NCI-H1694 treated with DMSO at 0.1 percent for 48 hours (cell line): Measurements from ENCODE around the gene KITLG.
A peak's percentile ranks its signal among the peaks of the same experiment; 100 is the strongest.
"Not testable (repeated sequence)": the region's sequence is repeated elsewhere in the genome, so short reads cannot be mapped to it uniquely, and the experiment has no call there.

Experiments used
- DNase-seq: peaks from one replicate; lab custom pipeline; 2025; lab: John Stamatoyannopoulos, UW

KITLG gene

DNA sequence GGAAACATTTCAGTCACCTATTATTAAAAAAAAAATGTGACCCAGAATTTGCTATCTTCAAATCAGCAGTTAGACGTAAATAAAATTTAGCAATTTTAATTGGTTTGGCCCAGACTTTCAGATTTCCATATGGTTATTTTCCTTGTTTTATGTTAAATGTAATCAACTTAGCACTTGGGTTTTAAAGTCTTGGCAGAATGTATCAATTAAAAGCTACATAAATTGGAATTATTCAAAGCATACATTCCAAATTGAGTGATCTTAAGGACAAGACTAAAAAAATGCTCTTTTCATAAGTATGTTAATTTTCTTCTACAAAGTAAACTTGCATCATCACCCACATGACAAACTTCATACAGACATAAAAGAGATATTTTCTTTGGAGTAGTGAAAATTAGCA lies 3.4 kb downstream of the KITLG start:
- DNase-seq = no peak

DNA sequence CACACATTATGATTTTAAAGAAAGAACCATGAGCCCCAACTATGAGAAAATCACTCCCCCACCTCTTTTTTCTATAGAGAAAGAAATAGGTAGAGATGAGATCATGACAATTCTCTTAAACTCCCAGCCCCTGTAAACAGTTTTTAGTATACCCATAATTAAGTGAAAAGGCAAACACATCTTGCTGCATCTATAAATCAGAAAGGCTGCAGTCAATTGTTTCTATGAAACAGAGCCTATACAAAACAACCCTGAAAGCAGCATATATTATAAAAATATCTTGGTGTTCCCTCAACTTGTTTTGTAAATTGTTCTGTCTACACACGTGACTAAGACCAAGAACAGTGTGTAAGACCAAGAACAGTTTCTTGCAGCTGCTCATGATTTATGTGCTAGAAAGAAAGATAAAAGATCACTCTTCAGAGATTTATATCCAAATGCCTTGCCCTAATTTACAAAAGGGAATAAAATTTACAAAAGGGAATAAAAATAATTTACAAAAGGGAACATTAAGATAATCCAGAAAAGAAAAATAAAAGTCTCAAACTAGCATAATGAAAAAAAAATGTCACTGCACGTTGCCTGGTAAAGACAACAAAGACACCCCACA lies 4.8 kb downstream of the KITLG start:
- no peak for DNase-seq

DNA sequence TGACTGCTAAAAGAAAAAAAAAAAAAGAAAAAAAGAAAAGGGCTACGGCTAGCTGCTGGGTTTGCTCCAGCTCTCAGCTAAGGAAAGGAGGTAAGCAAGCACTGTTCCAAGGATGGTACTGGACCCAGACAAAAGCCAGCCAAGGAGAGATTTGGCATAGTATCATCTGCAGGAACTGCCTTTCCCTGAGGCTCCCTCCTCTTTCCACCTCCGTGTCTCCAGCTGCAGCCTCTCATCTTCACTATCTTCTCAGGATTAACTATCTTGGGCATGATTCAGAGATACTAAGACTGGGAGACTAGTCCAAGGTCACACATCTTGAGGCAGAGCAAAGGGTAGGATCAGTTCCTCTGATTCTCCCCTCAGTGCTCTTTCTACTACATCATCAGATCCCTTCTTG lies 6.0 kb downstream of the KITLG start:
- DNase-seq = no peak

DNA sequence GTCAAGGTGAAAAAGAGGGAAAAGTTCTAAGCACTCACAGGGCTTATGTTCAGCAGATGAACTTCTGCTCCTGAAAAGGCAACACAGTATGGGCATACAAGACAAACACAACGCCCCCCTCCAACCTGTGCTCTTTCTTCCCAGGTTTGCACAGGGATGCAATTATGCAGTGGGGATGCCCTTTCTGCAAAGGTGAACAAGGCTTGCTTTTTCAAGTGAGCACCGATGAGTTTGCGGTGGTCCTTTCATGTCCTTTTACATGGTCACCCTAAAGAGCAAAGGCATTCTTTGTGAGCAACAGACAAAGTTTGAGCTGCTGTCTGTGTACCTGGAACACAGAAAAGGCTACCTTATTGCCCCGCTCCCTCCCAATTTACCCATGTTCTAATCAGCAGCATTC lies 6.7 kb downstream of the KITLG start:
- no peak for DNase-seq

DNA sequence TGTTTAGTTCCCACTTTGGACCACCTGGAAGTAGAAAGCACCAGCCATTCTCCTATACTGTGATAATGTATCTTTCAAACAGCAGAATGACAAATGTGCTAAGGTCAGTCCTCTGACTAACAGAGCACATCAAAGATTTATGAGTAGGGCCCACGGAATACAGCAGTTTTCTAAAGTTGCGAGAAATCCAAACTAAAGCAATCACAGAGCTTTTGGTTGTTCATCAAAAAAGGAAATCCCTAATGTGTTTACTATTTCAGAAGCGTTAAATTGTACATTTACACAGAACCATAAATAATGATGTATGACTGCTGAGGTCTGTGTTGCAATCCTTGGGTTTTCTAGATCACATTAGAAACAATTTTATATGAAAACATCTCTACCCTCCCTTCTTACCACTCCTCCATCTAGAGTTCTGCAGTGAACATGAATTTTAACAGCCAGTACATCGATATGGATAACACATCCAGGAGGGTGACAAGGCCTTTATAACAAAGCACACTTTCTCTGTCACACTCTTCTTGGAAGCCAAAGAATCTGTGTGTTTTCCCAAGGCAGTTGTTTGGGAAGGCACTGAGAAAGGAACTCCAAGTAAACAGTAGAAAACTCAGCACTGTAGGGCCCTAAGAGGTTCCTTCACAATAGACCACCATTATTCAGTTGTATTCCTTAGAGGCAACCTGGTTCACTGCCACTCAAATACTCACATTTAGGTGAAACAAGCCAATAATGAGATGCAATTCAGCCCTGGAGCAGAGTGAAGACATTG lies 7.3 kb downstream of the KITLG start:
- DNase-seq = no peak

DNA sequence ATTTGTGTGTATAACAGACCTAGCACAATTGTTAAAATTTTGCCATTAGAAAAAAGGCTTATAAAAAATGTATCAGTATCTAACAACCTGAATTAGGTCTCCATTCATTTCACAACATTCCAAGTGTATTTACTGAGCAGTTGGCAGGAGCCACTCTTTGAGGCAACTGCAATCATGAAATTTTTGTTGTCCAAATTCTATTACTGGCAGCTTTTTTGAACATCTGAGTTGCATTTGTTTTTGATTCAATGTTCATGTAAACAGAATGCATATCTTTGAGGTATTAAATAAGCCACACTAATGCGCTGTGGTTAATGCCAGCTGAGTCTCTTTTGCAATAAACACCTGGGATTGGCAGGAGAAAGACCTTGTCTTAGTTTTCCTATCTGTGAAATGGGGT lies 8.7 kb downstream of the KITLG start:
- no peak for DNase-seq

DNA sequence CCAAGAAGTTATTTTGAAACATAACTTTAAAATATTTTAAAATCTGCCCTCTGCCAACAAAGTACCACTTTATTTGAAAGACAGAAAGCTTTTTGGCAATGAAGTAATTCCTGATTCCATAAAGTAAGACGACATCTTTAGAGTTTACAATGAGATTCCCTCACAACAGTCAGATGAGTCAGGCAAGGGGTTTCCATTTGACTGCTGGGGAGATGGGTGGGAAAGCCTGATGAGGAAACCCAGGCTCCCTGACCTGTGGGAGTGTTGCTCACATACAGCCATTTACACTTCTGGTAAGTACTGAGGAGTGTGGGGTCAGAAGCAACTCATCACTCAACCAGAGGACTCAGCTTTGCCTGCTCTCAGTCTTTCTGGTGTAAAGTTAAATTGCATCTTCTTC lies 10.2 kb downstream of the KITLG start:
- DNase-seq = no peak

DNA sequence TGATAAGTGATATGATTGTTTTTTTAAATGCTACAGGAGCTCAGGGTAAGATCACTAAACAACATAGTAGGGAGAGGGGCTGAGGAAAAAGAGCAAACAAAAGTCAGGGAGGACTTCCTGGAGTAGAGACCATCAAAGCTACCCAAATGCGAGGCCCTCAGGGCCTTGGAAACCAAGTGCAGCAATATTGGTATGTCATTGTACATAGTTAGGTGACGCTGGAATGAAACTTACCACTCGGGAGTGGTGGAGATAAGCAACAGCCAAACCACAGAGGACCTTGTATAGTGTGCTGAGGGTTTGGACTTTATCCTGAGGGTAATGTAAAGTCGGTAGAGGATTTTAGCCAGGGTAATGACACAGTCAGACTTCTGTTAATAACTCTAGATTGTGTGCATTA lies 13.8 kb downstream of the KITLG start:
- no peak for DNase-seq

DNA sequence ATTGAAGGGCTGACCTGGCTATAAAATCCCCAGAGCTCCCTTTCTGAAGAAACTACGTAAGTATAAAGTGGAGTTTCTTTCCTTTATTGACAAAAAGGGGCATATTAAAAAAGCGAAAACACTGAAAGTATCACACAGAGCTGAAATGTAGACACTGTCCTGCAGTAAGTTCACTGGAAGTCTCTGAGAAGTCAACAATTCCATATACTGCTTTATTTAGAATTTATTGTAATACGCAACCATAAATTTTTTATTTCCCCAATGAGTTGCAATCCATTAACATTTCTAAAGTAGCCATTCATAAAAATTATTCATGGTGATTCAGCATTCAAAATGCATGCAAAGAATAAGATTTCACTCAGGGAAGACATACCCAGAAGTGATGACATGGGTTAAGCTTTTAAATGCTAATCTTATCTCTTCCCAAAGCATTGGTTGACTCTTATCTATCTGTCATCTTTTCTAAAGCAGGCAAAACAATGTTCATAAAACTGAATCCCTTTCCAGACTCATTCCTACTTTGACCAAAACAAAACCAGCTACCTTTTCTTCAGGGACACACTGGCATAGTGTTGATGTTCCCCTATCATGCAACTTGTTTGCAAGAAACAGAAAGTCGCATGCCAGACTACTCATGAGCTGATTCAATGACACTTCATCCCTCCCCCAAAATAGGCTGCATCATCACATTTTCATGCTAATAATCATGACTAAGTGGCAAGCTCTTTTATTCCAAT lies 17.3 kb downstream of the KITLG start:
- DNase-seq = no peak

DNA sequence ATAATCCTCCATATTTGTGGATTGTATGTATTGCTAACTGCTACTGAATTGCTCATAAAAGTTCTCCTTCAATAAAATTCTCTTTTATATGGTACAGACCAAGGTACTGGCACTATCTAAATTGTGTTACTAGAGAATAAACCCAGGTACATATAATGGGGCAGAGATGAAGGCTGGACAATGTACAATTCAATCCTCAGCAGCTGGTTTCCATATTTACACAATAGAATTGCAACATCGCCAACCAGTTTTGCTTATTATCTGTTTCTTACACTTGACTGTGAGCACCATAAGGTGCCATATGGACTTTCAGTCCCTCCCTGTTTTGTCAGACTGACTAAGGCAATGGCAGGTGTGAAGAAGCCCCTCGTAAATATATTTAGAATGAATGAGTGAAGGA lies 18.1 kb downstream of the KITLG start:
- DNase-seq = peak; percentile 42

DNA sequence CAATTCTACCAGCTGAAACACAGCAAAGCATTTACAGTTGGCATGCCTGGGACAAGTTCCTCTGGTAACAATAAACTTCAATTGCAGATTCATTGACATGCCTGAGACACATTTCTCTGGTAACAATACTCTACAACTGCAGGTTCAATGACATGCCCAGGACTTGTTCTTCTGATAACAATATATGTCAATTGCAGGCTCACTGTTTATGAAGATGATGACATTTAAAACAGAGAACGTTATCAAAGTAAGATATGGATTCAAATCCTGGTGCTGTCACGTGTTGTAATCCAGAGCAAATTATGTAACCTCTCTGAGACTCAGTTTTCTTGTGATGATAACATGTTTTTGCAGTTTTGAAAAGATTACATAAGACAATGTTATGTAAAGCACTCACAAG lies 20.5 kb downstream of the KITLG start:
- no peak for DNase-seq

DNA sequence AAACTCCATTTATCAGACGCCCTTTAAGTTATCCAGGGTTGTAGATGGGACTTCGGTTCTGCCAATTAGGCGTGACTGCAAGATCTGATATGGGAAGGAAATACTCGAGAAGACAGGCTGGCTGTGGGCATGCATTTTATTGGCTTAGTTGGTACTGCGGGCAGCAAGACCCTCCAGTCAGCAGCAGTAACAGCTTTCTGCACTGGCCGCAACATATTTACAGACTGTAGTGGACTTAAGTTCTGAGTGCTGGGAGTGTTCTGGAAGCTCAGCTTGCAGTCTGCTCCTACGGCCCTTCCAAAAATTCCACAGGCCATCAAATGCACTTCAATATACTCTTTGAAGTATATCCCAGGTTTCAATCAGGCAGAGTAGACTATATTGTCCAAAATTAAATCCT lies 21.1 kb downstream of the KITLG start:
- no peak for DNase-seq

DNA sequence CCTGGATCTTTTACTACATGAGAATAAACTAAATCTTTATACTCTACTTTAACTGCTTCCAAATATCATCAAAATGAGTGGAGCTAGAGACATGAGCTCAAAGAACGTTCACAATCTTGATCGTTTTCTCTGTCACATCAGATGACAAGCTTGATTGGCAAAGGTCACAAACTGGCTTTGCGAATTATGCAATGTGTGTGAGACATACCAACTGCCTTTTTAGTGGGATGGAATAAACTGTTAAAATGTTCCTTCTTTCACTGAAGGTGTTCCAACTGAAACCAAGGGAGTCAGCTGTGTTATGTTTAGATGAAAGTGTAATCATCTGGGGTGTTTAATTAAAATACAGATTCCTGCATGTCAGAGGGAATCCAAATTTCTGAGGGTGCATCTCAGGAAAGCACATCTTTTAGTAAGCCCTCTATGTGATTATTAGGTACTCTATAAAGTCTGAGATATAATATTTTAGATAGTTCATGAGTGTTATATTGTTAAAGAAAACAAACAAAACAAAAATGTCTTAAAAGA lies 21.9 kb downstream of the KITLG start:
- no peak for DNase-seq

DNA sequence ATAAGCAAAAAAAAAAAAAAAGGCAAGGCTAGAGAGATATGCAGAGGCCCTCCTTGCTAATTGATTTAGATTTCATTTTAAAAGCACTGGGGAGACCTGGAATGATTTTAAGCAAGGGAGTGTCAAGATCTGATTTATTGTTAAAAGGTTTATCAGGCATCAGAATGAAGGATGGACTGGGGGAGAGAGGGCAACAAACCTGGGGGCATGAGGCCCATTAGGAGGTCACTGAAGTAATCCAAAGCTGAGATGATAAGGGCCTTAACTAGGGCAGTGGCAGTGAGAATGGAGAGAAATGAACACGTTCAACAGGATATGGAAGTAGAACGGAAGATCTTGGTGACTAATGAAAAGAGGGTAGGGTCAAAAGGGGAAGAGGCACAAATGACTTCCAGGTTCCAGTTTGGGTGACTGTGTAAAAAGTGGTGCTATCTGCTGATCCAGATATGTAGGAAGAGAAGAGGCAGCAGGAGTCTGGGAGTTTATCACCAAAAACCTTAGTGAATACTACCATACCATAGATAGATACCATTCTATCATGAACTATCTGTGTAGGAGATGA lies 24.0 kb downstream of the KITLG start:
- no peak for DNase-seq

DNA sequence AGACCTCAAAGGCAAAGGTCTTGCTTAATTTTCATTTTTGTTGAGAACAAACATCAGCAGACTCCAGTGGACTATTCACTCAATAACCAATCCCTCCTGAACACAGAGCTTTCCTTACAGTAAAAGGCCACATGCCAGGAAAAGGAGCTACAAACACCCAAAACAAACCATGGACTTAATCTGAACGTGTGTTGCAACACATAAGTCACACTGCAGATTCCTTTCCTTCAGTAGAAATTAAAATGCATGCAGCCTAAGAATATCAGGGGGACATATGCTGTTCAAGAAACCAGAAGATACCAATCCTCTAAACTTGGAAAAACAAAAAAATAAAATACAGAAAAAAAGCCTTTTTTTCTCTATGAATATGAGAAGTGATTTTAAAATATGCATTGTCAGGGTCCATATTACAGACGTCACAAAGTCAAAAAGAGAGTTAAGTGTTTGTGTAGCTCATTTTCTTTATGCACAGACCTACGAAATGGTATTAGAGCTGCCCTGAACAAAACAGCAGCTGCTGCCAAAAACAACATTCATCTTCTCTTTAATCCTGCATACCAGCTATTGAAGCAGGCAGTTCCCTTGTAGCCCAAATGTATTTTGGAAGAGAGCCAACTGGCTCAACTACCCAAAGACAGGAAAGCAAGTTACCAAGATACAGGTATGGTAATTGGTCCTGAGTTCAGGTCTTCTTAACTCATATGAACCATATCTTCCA lies 26.2 kb downstream of the KITLG start:
- peak; percentile 44 for DNase-seq

DNA sequence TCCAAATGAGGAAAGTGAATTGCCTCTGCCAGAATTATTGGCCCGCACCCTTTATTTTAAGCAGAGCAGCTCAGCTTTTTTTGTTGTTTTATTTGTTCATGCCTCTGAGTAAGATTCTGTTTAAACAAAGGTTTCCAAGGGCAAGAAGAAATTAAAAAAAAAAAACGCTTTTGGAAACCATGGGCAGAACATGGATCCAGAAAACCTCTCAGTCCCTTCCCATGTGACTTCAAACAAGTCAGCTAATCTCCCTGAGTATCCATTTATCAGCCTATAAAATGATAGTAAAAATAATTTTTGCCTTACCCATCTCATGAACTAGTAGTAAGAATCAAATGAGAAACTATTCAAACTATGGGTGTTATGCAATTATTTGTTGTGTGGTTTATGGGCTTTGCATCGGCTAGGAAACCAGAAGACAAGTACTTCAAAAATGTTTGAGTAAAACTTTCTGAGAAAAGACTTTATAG lies 27.6 kb downstream of the KITLG start:
- no peak for DNase-seq

DNA sequence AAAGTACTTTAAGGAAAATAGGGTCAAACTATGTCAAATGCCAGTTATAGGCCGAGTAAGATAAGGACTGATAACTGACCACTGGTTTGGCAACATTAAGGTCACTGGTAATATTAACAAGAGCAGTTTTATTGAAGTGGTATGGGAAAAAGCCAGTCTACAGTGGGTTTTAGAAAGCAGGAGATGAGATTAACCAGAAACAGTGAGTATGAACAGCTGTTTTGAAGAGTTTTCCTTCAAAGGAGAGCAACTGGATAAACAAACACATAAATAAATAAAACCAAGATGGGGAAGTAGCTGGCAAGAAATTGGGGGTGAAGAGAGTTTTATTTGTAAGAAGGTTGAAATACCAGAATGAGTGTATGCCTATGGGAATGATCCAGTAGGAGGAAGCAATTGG lies 30.3 kb downstream of the KITLG start:
- no peak for DNase-seq

DNA sequence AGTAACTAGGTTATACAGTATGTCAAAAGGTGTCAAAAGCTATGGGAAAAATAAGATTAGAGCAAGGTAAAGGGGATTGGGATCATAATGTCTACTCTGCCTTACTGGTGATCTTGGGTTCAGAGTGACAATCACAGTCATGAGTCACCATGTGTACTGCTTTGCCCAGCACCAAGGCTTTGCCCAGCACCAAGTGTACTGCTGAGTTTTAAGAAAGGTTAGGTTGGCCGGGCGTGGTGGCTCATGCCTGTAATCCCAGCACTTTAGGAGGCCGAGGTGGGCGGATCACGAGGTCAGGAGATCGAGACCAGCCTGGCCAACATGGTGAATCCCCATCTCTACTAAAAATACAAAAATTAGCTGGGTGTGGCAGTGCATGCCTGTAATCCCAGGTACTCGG lies 32.3 kb downstream of the KITLG start:
- not testable (repeated sequence) for DNase-seq

DNA sequence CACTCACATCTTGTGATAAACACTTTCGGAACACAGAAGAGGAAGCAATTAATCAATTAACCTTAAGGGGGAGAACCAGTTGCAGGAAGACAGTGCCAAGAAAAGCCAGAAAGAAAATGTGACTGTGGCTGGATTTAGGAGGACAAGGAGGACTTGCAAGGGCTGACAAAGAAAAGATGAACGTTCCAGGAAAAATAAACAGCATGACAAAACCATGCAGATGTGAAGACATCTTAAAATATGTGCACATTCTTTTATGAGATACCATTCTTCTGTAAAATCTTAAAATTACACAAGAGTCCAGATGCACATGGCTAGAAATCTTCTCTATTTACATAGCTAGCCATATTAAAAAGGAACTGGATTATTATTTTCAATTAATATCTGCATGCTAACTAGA lies 33.4 kb downstream of the KITLG start:
- no peak for DNase-seq

DNA sequence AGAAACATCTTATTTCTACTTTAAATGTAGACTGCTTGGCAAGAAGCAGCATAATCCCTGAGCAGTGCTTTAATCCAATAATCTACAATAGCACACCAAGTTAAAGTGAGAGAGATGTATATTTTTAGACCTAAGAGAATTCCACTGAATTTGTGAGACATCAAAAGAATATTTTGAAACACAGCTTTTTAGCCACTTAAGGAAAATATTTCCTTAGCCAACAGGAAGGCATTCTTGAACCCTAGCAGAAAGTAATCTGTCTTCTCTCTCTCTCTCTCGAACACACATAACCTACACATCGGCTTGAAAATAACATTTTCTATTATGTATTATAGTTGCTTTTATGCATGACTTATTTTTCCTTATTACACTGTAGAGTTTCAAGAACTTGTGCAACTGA lies 34.0 kb downstream of the KITLG start:
- DNase-seq = no peak

DNA sequence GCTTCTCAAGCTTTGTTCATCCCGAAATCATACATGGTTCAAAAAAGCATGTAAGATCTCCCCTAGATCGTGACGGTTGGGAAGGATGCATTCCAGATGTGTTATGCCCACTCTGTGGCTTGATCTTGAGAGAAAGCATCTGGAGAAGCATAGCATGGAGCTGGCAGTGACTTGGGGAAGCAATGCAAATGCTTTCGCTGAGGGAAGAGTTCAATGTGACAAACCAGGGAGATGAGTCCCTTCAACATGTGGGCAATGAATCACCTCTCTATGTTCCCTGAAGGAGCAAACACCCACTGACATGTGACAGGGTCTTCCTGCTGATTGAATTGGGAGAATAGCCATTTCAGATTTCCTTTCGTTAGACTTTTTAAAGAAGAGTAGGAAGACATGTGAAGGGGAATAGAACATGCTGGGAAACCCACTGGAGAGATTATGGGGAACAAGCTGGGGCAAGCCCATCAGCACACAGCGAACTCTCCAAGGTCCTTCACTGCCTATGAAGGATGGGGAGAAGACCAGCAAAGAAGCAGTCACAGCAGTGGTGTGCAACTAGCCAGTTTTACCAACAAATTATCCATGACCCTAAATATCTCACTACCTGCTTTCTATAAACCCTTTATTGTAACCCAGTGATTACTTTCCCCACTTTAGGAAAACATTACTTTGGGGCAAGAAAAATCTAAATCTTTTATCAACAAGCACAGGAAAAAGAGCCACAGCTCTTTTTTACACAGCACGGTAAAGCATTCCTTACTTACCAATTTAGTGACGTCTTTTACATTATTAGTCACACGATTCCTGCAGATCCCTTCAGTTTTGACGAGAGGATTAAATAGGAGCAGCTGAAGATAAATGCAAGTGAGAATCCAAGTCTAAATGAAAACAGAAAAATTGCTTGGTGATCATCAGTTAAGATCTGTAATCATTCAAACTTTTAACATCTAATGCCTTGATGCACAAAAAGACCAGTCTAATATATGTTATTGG lies 35.0 kb downstream of the KITLG start:
- DNase-seq = no peak
